Measurements from ENCODE around the gene SEL1L3. TPM values are rescaled to one million over a fixed set of nuclear protein-coding genes. Genes with fewer than 3 reads are reported as not detected.

SEL1L3 gene
- total and polyA plus RNA-seq, 9 of the 15 experiments (the other 6 are each of a cell fraction or from before 2014, with no cell fraction given), result 10.0 to 44.3 (median 21.6) TPM

DNA sequence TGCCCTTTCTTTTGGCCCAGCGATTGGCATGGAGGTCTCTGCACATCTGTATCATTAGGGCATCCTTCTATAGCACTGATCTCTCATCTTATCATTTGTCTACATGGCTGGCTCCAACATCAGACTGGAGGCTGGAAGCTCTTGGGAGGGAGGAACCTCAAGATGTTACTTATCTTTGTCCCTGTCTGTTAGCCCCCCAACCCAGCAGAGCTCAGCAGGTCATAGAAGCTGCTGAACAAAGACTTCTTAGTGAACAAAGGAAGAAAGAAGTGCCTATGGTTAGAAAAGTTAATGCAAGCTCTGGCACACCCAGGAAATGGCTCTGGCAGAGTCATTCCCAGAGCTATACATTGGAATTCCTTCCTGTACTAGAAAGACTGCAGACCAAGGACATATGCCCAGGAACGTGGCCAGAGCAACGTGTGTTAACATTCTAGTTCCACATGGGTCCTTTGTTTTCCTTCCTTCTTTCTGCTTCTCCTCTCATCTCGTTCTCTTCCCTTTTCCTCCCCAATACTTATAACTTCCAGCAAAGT, 74.0 kb downstream of the SEL1L3 start (continued):
- TF ChIP-seq ZNF239 (CRISPR knock-in tag; IDR thresholded peaks at IDR 0.05), result no peak
- no peak for TF ChIP-seq GATAD2A (IDR thresholded peaks at IDR 0.05)
- no peak for TF ChIP-seq DACH1 (IDR thresholded peaks at IDR 0.05; ENCODE audit: partially characterized antibody)
- TF ChIP-seq RFX1 (IDR thresholded peaks at IDR 0.05), result no peak
- TF ChIP-seq EHMT2 (IDR thresholded peaks at IDR 0.05), result no peak
- TF ChIP-seq NFYB (IDR thresholded peaks at IDR 0.05; ENCODE audit: extremely low read depth, insufficient read length), result no peak
- no peak for TF ChIP-seq ZNF511 (CRISPR knock-in tag; IDR thresholded peaks at IDR 0.05)
- TF ChIP-seq TGIF2 (CRISPR knock-in tag; IDR thresholded peaks at IDR 0.05), result no peak

- DNase-seq (ENCODE audit: extremely low read depth in 1 of 4, low spot score in 3 of 4) (no peak), ATAC-seq (no peak), FAIRE-seq (no peak)
- intact Hi-C loops (cut with micrococcal nuclease), result no loop called here
- WGBS (ENCODE audit: insufficient coverage, low coverage, missing lambda C conversion rate), result 29% methylated on average over 2 of the region's 4 CpGs
- ChIA-PET CTCF (ENCODE audit: low intra/inter-chr PET ratio) (interaction anchor here (0.6 kb wide), 1 partner anchor 1763 kb away, joined by 3 read pairs; no protein-coding TSS in a partner anchor), POLR2A (no interaction called here)
- in situ Hi-C loops (cut with MboI), result loop anchor here (10.0 kb wide), 1 partner anchor 342 kb away; no protein-coding TSS in a partner anchor
- no peaks in the 10 kb centered on the region for H3K79me2 ChIP-seq (ENCODE audit: control insufficient read depth, insufficient read depth, low read length)
- H3K4me1 ChIP-seq (replicated peaks in 1 of 2; ENCODE audit: control insufficient read depth in 2 of 2, insufficient read depth in 2 of 2, low read length in 2 of 2), result no peaks in the 10 kb centered on the region
- no peak overlapping the region for H3K9ac ChIP-seq (ENCODE audit: insufficient read depth in 1 of 2, low read depth in 2 of 2, low read length in 2 of 2)
- H2AFZ ChIP-seq (ENCODE audit: low read depth, low read length), result no peak overlapping the region
- H3K9me3 ChIP-seq (replicated peaks; ENCODE audit: control insufficient read depth, insufficient read depth, low read depth, low read length), result no peaks in the 10 kb centered on the region
- peaks cover 11% of the 10 kb centered on the region; the same call in 1 of the 3 replicates for H3K36me3 ChIP-seq (ENCODE audit: control insufficient read depth, insufficient read depth, low read length)
- no peak overlapping the region for H3K27ac ChIP-seq (ENCODE audit: extremely low read depth, low read depth, low read length)
- no peaks in the 10 kb centered on the region for H3K27me3 ChIP-seq (ENCODE audit: control insufficient read depth in 2 of 2, insufficient read depth in 2 of 2, low read length in 2 of 2)
- no TSS peak for BruUV-seq (replicated peaks)
- H3K9me1 ChIP-seq (ENCODE audit: control insufficient read depth, insufficient read depth, low read length), result no peaks in the 10 kb centered on the region
- no peak overlapping the region for H3K4me3 ChIP-seq
- no peaks in the 10 kb centered on the region for H4K20me1 ChIP-seq (replicated peaks; ENCODE audit: control insufficient read depth, insufficient read depth, low read length)
- H3K4me2 ChIP-seq (ENCODE audit: insufficient read depth, low read length), result no peak overlapping the region
- TF ChIP-seq E2F4 (CRISPR knock-in tag; IDR thresholded peaks at IDR 0.05; ENCODE audit: low read depth) (no peak), IFI16 (CRISPR knock-in tag; IDR thresholded peaks at IDR 0.05) (no peak), HNRNPLL (IDR thresholded peaks at IDR 0.05; ENCODE audit: low read depth, low read length, poor library complexity, severe bottlenecking) (no peak), KLF16 (IDR thresholded peaks at IDR 0.05) (no peak), CBX2 (IDR thresholded peaks at IDR 0.05; ENCODE audit: insufficient read depth, low read length, poor library complexity, severe bottlenecking) (no peak), ZNF274 (IDR thresholded peaks at IDR 0.05; ENCODE audit: borderline replicate concordance, low read depth, low read length) (no peak), ZNF384 (IDR thresholded peaks at IDR 0.05; ENCODE audit: low read depth, low read length) (no peak), ZNF263 (CRISPR knock-in tag; IDR thresholded peaks at IDR 0.05; ENCODE audit: borderline replicate concordance) (no peak), PPARD (CRISPR knock-in tag; IDR thresholded peaks at IDR 0.05) (no peak), XRCC3 (IDR thresholded peaks at IDR 0.05) (no peak)
- TF ChIP-seq, protein P1, sequence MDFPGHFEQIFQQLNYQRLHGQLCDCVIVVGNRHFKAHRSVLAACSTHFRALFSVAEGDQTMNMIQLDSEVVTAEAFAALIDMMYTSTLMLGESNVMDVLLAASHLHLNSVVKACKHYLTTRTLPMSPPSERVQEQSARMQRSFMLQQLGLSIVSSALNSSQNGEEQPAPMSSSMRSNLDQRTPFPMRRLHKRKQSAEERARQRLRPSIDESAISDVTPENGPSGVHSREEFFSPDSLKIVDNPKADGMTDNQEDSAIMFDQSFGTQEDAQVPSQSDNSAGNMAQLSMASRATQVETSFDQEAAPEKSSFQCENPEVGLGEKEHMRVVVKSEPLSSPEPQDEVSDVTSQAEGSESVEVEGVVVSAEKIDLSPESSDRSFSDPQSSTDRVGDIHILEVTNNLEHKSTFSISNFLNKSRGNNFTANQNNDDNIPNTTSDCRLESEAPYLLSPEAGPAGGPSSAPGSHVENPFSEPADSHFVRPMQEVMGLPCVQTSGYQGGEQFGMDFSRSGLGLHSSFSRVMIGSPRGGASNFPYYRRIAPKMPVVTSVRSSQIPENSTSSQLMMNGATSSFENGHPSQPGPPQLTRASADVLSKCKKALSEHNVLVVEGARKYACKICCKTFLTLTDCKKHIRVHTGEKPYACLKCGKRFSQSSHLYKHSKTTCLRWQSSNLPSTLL (IDR thresholded peaks at IDR 0.05), result no peak
Measured at GRCh38 chr4:25786497-25787065, 76.2 kb downstream of the SEL1L3 start.
